CD14-positive monocyte (primary cell): Measurements from ENCODE around the gene RIPOR3. TPM values are rescaled to one million over a fixed set of nuclear protein-coding genes. Genes with fewer than 3 reads are reported as not detected.

ENCODE experiments used
- DNase-seq, 3 donors: peaks; one replicate each; pipeline ENCODE4 v3.0.0-alpha.2; 2011 to 2022
- H2AFZ ChIP-seq: 2 replicates; pipeline ENCODE4 v1.6.0; 2012; ENCODE audit warnings: mild to moderate bottlenecking, low read depth, low read length, inconsistent platforms; ENCODE audit not compliant: insufficient read depth, poor library complexity, severe bottlenecking
- H3K27ac ChIP-seq, 2 donors: 1 replicate in 1 of 2; 2 replicates in 1 of 2; pipeline ENCODE4 v1.5.1; 2012 to 2013; ENCODE audit warnings: low read length in 2 of 2, control low read depth in 1 of 2, inconsistent platforms in 1 of 2, low read depth in 1 of 2, mild to moderate bottlenecking in 1 of 2
- H3K27me3 ChIP-seq, 2 donors: one replicate each; pipeline versions ENCODE4 v1.6.0 to v1.6.1; 2011 to 2013; ENCODE audit warnings: low read length in 2 of 2; ENCODE audit not compliant: control insufficient read depth in 2 of 2, insufficient read depth in 2 of 2
- H3K36me3 ChIP-seq, 2 donors: replicated peaks in 1 of 2; 1 replicate in 1 of 2; 2 replicates in 1 of 2; pipeline versions ENCODE4 v1.5.1 to v1.6.1; 2012 to 2013; ENCODE audit warnings: low read length in 2 of 2, control low read depth in 1 of 2, inconsistent platforms in 1 of 2, mild to moderate bottlenecking in 1 of 2; ENCODE audit not compliant: insufficient read depth in 2 of 2, control insufficient read depth in 1 of 2
- H3K4me1 ChIP-seq, 2 donors: 1 replicate in 1 of 2; 2 replicates in 1 of 2; pipeline versions ENCODE4 v1.5.1 to v1.6.1; 2012 to 2013; ENCODE audit warnings: low read length in 2 of 2, control low read depth in 1 of 2, inconsistent platforms in 1 of 2, mild to moderate bottlenecking in 1 of 2, moderate library complexity in 1 of 2; ENCODE audit not compliant: insufficient read depth in 2 of 2, control insufficient read depth in 1 of 2
- H3K4me2 ChIP-seq: replicated peaks from 2 replicates; pipeline ENCODE3; 2012; ENCODE audit warnings: low read length, moderate library complexity, mild to moderate bottlenecking; ENCODE audit not compliant: poor library complexity, severe bottlenecking; ENCODE audit errors: extremely low read depth
- H3K4me3 ChIP-seq, 3 experiments: fragments of 200-600 bp in 1 of 3; sonication (generic) in 1 of 3; replicated peaks in 1 of 3; 1 replicate in 2 of 3; 2 replicates in 1 of 3; pipeline ENCODE4 v1.5.1; 2011 to 2013; ENCODE audit warnings: low read length in 3 of 3, mild to moderate bottlenecking in 3 of 3, control low read depth in 2 of 3, low read depth in 2 of 3, inconsistent platforms in 1 of 3, moderate library complexity in 1 of 3
- H3K79me2 ChIP-seq: 2 replicates; pipeline ENCODE4 v1.6.0; 2012; ENCODE audit warnings: mild to moderate bottlenecking, control low read depth, inconsistent platforms, low read length, moderate library complexity; ENCODE audit not compliant: insufficient read depth
- H3K9ac ChIP-seq: 2 replicates; pipeline ENCODE4 v1.6.0; 2017; ENCODE audit warnings: low read length, mild to moderate bottlenecking; ENCODE audit not compliant: insufficient read depth, poor library complexity, severe bottlenecking
- H3K9me3 ChIP-seq, 2 donors: replicated peaks in 1 of 2; 1 replicate in 1 of 2; 2 replicates in 1 of 2; pipeline versions ENCODE4 v1.5.1 to v1.6.1; 2012 to 2013; ENCODE audit warnings: low read length in 2 of 2, control low read depth in 1 of 2; ENCODE audit not compliant: control insufficient read depth in 1 of 2, insufficient read depth in 1 of 2
- H4K20me1 ChIP-seq: 2 replicates; pipeline ENCODE4 v1.6.0; 2012; ENCODE audit warnings: mild to moderate bottlenecking, low read length, control low read depth, moderate library complexity; ENCODE audit not compliant: insufficient read depth
- H3K27ac Mint-ChIP-seq, 7 donors: one replicate each; pipeline ENCODE4 v1.8.0; 2020; ENCODE audit warnings: mild to moderate bottlenecking in 7 of 7, mixed read lengths in 7 of 7, moderate library complexity in 6 of 7, inconsistent platforms in 2 of 7
- H3K27me3 Mint-ChIP-seq, 3 donors: one replicate each; pipeline ENCODE4 v1.8.0; 2021 to 2022; ENCODE audit warnings: low read depth in 3 of 3, mild to moderate bottlenecking in 3 of 3, mixed read lengths in 3 of 3, moderate library complexity in 3 of 3, inconsistent platforms in 1 of 3
- H3K36me3 Mint-ChIP-seq, 2 donors: one replicate each; pipeline ENCODE4 v1.8.0; 2020; ENCODE audit warnings: mixed read lengths in 2 of 2, inconsistent platforms in 1 of 2, mild to moderate bottlenecking in 1 of 2
- H3K4me1 Mint-ChIP-seq: one replicate; pipeline ENCODE4 v1.8.0; 2020; ENCODE audit warnings: mild to moderate bottlenecking, mixed read lengths
- H3K4me3 Mint-ChIP-seq, 2 donors: one replicate each; pipeline ENCODE4 v1.8.0; 2020; ENCODE audit warnings: mild to moderate bottlenecking in 2 of 2, mixed read lengths in 2 of 2, moderate library complexity in 1 of 2
- H3K9me3 Mint-ChIP-seq, 7 donors: one replicate each; pipeline ENCODE4 v1.8.0; 2020 to 2022; ENCODE audit warnings: mixed read lengths in 7 of 7, mild to moderate bottlenecking in 6 of 7, moderate library complexity in 6 of 7, inconsistent platforms in 2 of 7
- WGBS: methylation state at CpG from one replicate; pipeline ENCODE4 v1.1.5; 2013; ENCODE audit warnings: missing lambda C conversion rate; ENCODE audit not compliant: insufficient coverage; 5-methylcytosine and 5-hydroxymethylcytosine counted together
- intact Hi-C, 2 donors: fragments of 100-400 bp; cut with micrococcal nuclease; formaldehyde crosslinking; loops; one replicate each; pipeline versions ENCODE4 v1.15.0 to v1.15.1; 2023
- polyA plus RNA-seq, 3 donors: library from polyadenylated mRNA; depleted of rRNA in 1 of 3; unstranded in 2 of 3; stranded (reverse) in 1 of 3; fragments of 300-500 nt in 2 of 3; fragments of >200 nt in 1 of 3; fragmentation: Illumina TruSeq in 2 of 3; gene quantifications; 1 replicate in 2 of 3; 2 replicates in 1 of 3; pipeline ENCODE4 v1.2.3, GENCODE V29; 2012 to 2021
- TF ChIP-seq, protein P1 (sequence below): fragments of 200-600 bp; IDR thresholded peaks from one replicate; pipeline ENCODE4 v1.8.0; 2022; ENCODE audit warnings: antibody characterized with exemption, mild to moderate bottlenecking

The RIPOR3 gene
- polyA plus RNA-seq, 3 donors = not detected

DNA sequence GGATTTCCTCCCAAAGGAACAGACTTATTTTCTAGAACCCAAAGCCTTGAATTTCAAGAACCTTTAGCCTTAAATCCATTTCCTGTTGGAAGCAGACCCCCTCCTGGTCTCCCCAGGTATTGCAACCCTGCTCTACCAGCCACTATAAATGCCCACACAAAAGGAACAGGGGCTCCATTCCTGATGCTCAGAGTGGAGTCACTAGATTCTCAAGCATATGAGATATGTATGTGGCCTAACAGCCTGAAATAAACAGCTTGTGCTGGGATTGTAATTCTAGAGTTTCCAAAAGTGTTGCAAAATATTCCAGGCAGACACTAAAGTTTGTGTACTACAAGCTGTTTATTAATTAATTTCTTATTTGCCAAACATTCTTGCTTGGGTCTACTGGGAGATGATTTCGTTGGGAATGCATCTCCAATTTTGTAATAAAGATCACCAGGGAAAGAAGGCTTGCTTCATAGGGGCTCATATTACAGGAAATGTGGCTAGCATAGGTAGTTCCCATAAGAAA is 44.8 kb downstream of the RIPOR3 start:
- H3K27me3 Mint-ChIP-seq = peaks cover 1 to 5% (median 3%) of the 10 kb centered on the region in 3 donors
- no peak overlapping the region for H3K4me3 Mint-ChIP-seq
- peaks cover 6% of the 10 kb centered on the region for H3K4me1 Mint-ChIP-seq
- 71% methylated on average over 1 of the region's 1 CpG for WGBS
- no peak overlapping the region for H2AFZ ChIP-seq
- no peak overlapping the region for H3K4me2 ChIP-seq
- H3K79me2 ChIP-seq = no peaks in the 10 kb centered on the region
- peaks cover 0 to 12% (median 6%) of the 10 kb centered on the region in 7 donors for H3K9me3 Mint-ChIP-seq
- TF ChIP-seq, protein P1, sequence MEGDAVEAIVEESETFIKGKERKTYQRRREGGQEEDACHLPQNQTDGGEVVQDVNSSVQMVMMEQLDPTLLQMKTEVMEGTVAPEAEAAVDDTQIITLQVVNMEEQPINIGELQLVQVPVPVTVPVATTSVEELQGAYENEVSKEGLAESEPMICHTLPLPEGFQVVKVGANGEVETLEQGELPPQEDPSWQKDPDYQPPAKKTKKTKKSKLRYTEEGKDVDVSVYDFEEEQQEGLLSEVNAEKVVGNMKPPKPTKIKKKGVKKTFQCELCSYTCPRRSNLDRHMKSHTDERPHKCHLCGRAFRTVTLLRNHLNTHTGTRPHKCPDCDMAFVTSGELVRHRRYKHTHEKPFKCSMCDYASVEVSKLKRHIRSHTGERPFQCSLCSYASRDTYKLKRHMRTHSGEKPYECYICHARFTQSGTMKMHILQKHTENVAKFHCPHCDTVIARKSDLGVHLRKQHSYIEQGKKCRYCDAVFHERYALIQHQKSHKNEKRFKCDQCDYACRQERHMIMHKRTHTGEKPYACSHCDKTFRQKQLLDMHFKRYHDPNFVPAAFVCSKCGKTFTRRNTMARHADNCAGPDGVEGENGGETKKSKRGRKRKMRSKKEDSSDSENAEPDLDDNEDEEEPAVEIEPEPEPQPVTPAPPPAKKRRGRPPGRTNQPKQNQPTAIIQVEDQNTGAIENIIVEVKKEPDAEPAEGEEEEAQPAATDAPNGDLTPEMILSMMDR = no peak
- no peaks in the 10 kb centered on the region for H3K36me3 ChIP-seq
- no peak overlapping the region for H3K27ac ChIP-seq
- no peak overlapping the region for H3K9ac ChIP-seq
- no peaks in the 10 kb centered on the region for H3K36me3 Mint-ChIP-seq
- H3K27ac Mint-ChIP-seq = no peak overlapping the region
- H3K4me1 ChIP-seq = no peaks in the 10 kb centered on the region
- no peak for DNase-seq
- H3K9me3 ChIP-seq = peaks cover 7 to 11% of the 10 kb centered on the region in 2 donors
- intact Hi-C loops = no loop called here
- H4K20me1 ChIP-seq = no peaks in the 10 kb centered on the region
- no peaks in the 10 kb centered on the region for H3K27me3 ChIP-seq
- no peak overlapping the region for H3K4me3 ChIP-seq

DNA sequence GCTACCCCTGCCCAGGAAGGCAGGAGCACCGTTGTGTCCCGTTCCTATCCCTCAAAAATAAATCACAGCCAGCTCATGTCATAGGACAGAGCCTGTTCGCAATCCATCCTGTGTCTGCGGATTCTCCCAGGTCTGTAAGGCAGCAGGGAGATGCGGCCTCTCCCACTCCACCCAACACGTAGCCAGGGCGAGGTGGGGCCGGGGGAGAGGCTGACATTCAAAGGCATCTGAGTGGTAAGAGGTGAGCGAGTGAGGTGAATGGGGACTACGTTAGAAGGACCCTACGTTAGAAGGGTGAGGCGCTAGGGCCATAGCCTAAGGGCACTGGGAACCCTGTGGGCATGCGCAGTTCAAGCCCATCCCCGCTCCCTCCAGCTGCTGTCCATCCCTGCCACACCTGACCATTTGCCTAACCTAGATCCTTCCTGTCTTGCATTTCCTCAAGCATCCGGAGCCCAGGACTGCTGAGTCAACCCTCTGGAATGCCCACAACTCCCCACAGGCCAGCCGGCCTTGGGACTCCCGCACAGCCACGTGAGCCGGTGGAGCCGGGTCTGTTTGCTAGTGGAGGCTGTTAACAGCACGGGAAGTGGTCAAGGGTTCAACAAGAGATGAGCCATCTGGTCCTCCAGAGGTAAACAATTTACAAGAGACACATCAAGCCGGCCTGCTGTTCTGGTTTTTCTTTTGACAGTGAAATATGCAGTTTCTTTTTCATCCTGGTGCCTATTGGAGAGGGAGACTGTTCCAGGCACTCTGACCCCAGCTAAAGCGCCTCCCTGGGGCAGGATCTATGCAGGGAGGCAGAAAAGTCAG is 45.9 kb downstream of the RIPOR3 start:
- Histone ChIP-seq H3K4me1 (no peaks in the 10 kb centered on the region), H3K79me2 (no peaks in the 10 kb centered on the region), H3K4me2 (no peak overlapping the region), H3K4me3 (no peak overlapping the region), H2AFZ (no peak overlapping the region), H3K27me3 (no peaks in the 10 kb centered on the region), H3K9ac (no peak overlapping the region), H3K9me3 (peaks cover 7 to 11% of the 10 kb centered on the region in 2 donors), H3K36me3 (no peaks in the 10 kb centered on the region), H3K27ac (no peak overlapping the region), H4K20me1 (no peaks in the 10 kb centered on the region)
- TF ChIP-seq, protein P1 = no peak
- intact Hi-C loops = no loop called here
- H3K4me3 Mint-ChIP-seq = no peak overlapping the region
- H3K27me3 Mint-ChIP-seq = peaks cover 1 to 5% (median 3%) of the 10 kb centered on the region in 3 donors
- peaks cover 15% of the 10 kb centered on the region for H3K4me1 Mint-ChIP-seq
- no peak overlapping the region for H3K27ac Mint-ChIP-seq
- H3K36me3 Mint-ChIP-seq = no peaks in the 10 kb centered on the region
- WGBS = 90% methylated on average over 13 of the region's 23 CpGs
- H3K9me3 Mint-ChIP-seq = peaks cover 0 to 10% (median 6%) of the 10 kb centered on the region in 7 donors
- no peak for DNase-seq
